ENCODE data around the gene APBA1.

DNA sequence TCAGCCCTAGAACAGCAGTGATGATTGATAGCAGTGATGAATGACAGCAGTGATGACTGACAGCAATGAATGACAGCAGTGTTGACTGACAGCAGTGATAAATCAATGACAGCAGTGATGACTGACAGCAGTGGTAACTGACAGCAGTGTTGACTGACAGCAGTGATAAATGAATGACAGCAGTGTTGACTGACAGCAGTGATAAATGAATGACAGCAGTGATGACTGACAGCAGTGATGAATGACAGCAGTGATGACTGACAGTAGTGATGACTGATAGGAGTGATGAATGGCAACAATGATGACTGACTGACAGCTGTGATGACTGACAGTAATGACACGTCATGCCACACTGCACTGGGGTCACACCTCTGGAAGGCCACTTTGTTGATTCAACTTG is 240.4 kb downstream of the APBA1 start:
- TF ChIP-seq, protein P1, sequence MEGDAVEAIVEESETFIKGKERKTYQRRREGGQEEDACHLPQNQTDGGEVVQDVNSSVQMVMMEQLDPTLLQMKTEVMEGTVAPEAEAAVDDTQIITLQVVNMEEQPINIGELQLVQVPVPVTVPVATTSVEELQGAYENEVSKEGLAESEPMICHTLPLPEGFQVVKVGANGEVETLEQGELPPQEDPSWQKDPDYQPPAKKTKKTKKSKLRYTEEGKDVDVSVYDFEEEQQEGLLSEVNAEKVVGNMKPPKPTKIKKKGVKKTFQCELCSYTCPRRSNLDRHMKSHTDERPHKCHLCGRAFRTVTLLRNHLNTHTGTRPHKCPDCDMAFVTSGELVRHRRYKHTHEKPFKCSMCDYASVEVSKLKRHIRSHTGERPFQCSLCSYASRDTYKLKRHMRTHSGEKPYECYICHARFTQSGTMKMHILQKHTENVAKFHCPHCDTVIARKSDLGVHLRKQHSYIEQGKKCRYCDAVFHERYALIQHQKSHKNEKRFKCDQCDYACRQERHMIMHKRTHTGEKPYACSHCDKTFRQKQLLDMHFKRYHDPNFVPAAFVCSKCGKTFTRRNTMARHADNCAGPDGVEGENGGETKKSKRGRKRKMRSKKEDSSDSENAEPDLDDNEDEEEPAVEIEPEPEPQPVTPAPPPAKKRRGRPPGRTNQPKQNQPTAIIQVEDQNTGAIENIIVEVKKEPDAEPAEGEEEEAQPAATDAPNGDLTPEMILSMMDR (conservative IDR thresholded peaks at IDR 0.05; ENCODE audit: low read depth, low read length): no peak
- no peak for TF ChIP-seq RCOR1 (IDR thresholded peaks at IDR 0.05; ENCODE audit: insufficient replicate concordance, low read length)
- no peak for TF ChIP-seq FOS (IDR thresholded peaks at IDR 0.05; ENCODE audit: low read depth, low read length)
- no peak for TF ChIP-seq POLR2A (IDR thresholded peaks at IDR 0.05; ENCODE audit: low read depth, low read length)
- no peak for TF ChIP-seq MAFK (IDR thresholded peaks at IDR 0.05; ENCODE audit: low read depth, low read length)
- no peak for TF ChIP-seq MXI1 (IDR thresholded peaks at IDR 0.05; ENCODE audit: borderline replicate concordance, low read depth, low read length)
- TF ChIP-seq CEBPB (IDR thresholded peaks at IDR 0.05; ENCODE audit: low read depth, low read length): no peak
- no peak for TF ChIP-seq BHLHE40 (IDR thresholded peaks at IDR 0.05; ENCODE audit: low read depth, low read length)
- no peak for TF ChIP-seq RAD21 (IDR thresholded peaks at IDR 0.05; ENCODE audit: low read length)
- no peak for TF ChIP-seq SMC3 (IDR thresholded peaks at IDR 0.05; ENCODE audit: low read depth, low read length)

Data from IMR-90 (cell line).